ENCODE results near the gene ITGA3. TPM values are rescaled to one million over a fixed set of nuclear protein-coding genes. Genes with fewer than 3 reads are reported as not detected.
"Not testable (repeated sequence)": the region's sequence is repeated elsewhere in the genome, so short reads cannot be mapped to it uniquely, and the experiment has no call there.

The ITGA3 gene
- total RNA-seq, 1 experiment from 2014 or later, result 2.9 TPM

- Histone ChIP-seq H3K4me1 (peaks cover 44% of the 10 kb centered on the region), H3K4me3 (no peak overlapping the region)
- DNase-seq, result peak; percentile 20 to 24
These were observed 2.9 kb upstream of the ITGA3 start for GRCh38 chr17:50052822-50053653.

GRCh38 chr17:50053654-50053960, 2.3 kb upstream of the ITGA3 start:
- Histone ChIP-seq H3K4me1 (peaks cover 44% of the 10 kb centered on the region), H3K27me3 (no peaks in the 10 kb centered on the region), H3K9me3 (replicated peaks) (no peaks in the 10 kb centered on the region), H3K36me3 (no peaks in the 10 kb centered on the region), H3K27ac (0 out of 2 replicates have a peak overlapping the region, but pooled peaks have one; percentile 7), H3K4me3 (no peak overlapping the region)
- DNase-seq, result peak in 1 of 2 experiments; percentile 49

More at GRCh38 chr17:50052822-50053653, 2.9 kb upstream of the ITGA3 start:
- H3K27ac ChIP-seq, result 0 out of 2 replicates have a peak overlapping the region, but pooled peaks have one; percentile 7
- no peaks in the 10 kb centered on the region for H3K27me3 ChIP-seq
- H3K9me3 ChIP-seq (replicated peaks), result no peaks in the 10 kb centered on the region
- no peaks in the 10 kb centered on the region for H3K36me3 ChIP-seq

DNA sequence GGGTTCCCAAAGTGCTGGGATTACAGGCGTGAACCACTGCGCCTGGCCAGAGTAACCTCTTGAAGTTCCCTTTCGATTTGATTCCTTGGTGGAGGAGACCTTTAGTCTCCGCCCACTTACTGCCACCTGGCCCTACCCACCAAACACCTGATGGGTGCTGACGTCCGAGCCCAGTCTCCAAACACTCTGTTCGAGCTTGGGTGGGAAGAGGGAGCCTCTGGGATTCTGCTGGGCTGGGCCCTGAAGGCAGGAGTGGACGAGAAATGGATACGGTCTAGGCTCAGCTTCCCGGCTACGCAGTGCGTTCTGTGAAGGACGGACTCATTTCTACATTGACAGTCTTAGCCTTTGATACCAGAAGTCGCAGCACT, 870 bp upstream of the ITGA3 start:
- DNase-seq, result no peak
- Histone ChIP-seq H3K27ac (no peak overlapping the region), H3K4me1 (peaks cover 49% of the 10 kb centered on the region)

DNA sequence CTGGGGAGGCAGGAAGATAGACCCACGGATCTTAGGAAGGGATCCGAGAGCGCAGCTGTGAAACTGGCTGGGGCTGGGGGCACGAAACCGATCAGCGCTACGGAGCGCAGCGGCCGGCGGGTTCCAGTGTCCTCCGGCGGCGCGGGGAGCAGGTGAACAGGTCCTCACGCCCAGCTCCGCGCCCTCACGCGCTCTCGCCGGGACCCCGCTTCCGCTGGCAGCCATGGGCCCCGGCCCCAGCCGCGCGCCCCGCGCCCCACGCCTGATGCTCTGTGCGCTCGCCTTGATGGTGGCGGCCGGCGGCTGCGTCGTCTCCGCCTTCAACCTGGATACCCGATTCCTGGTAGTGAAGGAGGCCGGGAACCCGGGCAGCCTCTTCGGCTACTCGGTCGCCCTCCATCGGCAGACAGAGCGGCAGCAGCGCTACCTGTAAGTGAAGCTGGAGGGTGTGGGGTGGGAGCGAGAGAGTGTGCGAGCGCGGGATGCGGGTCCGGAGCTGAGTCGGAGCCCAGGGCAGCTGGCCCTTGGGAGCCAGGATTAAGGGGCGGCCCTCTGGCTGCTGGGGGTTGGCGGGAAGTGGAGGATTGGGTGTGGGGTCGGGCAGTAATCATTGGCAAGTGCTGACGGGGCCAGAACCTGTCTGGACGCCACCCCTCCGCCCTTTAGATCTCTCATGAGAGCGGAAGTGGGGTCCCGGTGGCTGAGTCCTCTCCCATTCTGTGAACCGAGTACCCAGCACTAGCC, 479 bp downstream of the ITGA3 start:
- Histone ChIP-seq H3K27me3 (no peaks in the 10 kb centered on the region), H3K4me1 (peaks cover 44% of the 10 kb centered on the region), H3K36me3 (no peaks in the 10 kb centered on the region), H3K9me3 (replicated peaks) (no peaks in the 10 kb centered on the region), H3K27ac (no peak overlapping the region), H3K4me3 (peak overlapping the region; percentile 59)
- DNase-seq, result peak; percentile 37 to 47

More for the DNA sequence above, 870 bp upstream of the ITGA3 start:
- Histone ChIP-seq H3K4me3 (peak overlapping the region; percentile 59), H3K36me3 (no peaks in the 10 kb centered on the region), H3K9me3 (replicated peaks) (no peaks in the 10 kb centered on the region), H3K27me3 (no peaks in the 10 kb centered on the region)

DNA sequence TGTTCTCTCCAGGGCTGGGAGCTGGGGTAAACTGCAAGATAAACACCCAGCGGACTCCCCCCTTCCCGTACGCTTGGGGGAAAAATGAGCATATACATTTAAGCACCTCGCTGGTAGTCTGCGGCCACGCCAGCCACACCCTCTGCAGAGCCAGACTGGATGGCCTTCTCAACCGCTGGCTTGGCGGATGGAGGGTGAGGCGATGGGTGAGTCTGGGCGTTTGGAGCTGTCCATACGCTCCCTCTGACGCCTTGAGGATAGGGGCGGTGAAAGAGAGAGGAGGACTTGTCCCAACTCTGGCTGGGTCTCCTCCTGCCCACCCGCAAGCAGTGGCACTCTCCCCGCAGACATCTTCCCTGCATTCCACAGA, 1.0 kb downstream of the ITGA3 start:
- peaks cover 39% of the 10 kb centered on the region for H3K4me1 ChIP-seq
- DNase-seq, result no peak
- H3K27me3 ChIP-seq, result no peaks in the 10 kb centered on the region
- peak overlapping the region; percentile 59; the same call in 1 of the 2 replicates for H3K4me3 ChIP-seq
- H3K36me3 ChIP-seq, result no peaks in the 10 kb centered on the region
- no peak overlapping the region for H3K27ac ChIP-seq
- no peaks in the 10 kb centered on the region for H3K9me3 ChIP-seq (replicated peaks)

- no peaks in the 10 kb centered on the region for H3K36me3 ChIP-seq
- H3K4me1 ChIP-seq, result peaks cover 33% of the 10 kb centered on the region
- no peaks in the 10 kb centered on the region for H3K9me3 ChIP-seq (replicated peaks)
- DNase-seq, result no peak
- no peak overlapping the region for H3K27ac ChIP-seq
- no peaks in the 10 kb centered on the region for H3K27me3 ChIP-seq
- no peak overlapping the region for H3K4me3 ChIP-seq
These were observed 1.6 kb downstream of the ITGA3 start for GRCh38 chr17:50057521-50057991.

GRCh38 chr17:50058296-50058953, 2.5 kb downstream of the ITGA3 start:
- no peaks in the 10 kb centered on the region for H3K9me3 ChIP-seq (replicated peaks)
- H3K36me3 ChIP-seq, result no peaks in the 10 kb centered on the region
- no peaks in the 10 kb centered on the region for H3K27me3 ChIP-seq
- no peak overlapping the region for H3K4me3 ChIP-seq
- no peak for DNase-seq
- H3K4me1 ChIP-seq, result peaks cover 24% of the 10 kb centered on the region
- no peak overlapping the region for H3K27ac ChIP-seq

- DNase-seq, result no peak
- H3K4me3 ChIP-seq, result no peak overlapping the region
These were observed 3.3 kb downstream of the ITGA3 start for GRCh38 chr17:50059256-50059655.

DNA sequence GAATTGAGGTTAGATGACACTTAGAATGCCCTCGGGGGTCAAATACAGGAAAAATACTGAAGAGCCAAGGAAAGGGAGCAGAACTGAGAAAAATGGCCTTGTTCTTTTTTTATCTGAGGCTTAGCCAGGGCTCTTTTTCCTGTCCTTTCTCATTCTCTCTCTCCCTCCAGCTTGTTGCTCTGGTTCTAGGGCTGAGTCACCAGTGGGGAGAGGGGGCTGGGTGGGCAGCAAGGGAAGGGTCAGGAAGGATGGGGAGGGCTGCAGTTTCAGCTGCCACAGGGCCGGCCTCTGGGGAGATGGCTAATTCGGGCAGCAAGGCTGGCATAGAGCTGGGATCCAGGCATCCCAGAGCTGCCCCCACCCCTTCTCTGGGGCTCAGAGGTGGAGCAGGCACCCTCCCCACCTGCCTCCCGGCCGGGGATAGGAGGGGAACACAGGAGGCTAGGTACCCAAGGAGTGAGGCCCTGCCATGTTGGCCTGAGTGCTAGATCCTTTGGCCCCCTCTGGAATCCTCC, 3.9 kb downstream of the ITGA3 start:
- peaks cover 19% of the 10 kb centered on the region for H3K4me1 ChIP-seq
- H3K9me3 ChIP-seq (replicated peaks), result no peaks in the 10 kb centered on the region
- no peaks in the 10 kb centered on the region for H3K27me3 ChIP-seq
- H3K36me3 ChIP-seq, result no peaks in the 10 kb centered on the region
- DNase-seq, result peak; percentile 25 to 30
- no peak overlapping the region for H3K4me3 ChIP-seq
- H3K27ac ChIP-seq, result no peak overlapping the region

More at GRCh38 chr17:50059256-50059655, 3.3 kb downstream of the ITGA3 start:
- Histone ChIP-seq H3K9me3 (replicated peaks) (no peaks in the 10 kb centered on the region), H3K27me3 (no peaks in the 10 kb centered on the region), H3K36me3 (no peaks in the 10 kb centered on the region), H3K4me1 (peaks cover 16% of the 10 kb centered on the region), H3K27ac (no peak overlapping the region)

DNA sequence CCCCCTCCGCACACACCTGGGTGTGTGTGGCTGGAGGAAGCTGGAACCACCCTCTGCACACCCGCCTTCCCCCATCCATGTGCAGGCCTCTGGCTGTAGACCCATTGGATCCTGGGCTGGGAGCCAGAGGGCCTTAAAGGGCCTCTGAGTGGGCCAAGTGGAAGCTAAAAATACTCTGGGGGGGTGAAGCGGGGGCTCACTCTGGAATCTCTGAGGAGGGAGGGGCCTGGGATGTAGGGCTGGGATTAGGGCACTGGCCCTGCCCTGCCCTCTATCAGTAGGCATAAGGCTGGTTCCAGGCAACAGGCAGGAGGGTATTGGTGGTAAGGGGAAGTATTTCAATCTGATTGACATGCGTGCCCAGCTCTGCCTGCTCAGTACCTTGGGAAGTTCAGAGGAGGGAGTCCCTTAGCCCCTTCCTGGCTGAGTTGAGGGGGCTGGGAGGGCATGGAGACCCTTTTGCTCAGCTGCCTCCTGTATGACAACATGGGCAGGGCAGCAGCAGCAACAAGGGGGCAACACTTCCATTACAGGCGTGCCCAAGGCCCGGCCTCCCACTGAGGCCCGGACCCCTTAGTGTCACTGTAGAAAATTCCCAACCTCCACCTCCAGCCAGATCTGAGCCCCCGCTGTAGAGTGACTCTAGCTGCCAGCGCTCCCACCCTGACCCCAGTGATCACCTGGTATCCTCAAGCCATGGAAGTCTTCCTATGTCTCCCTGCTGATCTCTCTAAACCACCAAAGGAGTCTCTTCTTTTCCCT, 5.2 kb downstream of the ITGA3 start:
- H3K27ac ChIP-seq, result no peak overlapping the region
- H3K4me3 ChIP-seq, result no peak overlapping the region
- H3K4me1 ChIP-seq, result peaks cover 22% of the 10 kb centered on the region
- no peak for DNase-seq
- H3K36me3 ChIP-seq, result no peaks in the 10 kb centered on the region; the same call in 1 of the 2 replicates
- no peaks in the 10 kb centered on the region for H3K9me3 ChIP-seq (replicated peaks)
- H3K27me3 ChIP-seq, result no peaks in the 10 kb centered on the region

- H3K4me1 ChIP-seq, result peaks cover 22% of the 10 kb centered on the region
- DNase-seq; H3K36me3 ChIP-seq; H3K9me3 ChIP-seq (replicated peaks); H3K4me3 ChIP-seq; H3K27ac ChIP-seq; H3K27me3 ChIP-seq: not testable (repeated sequence)
These were observed 5.8 kb downstream of the ITGA3 start for GRCh38 chr17:50061713-50062045.

DNA sequence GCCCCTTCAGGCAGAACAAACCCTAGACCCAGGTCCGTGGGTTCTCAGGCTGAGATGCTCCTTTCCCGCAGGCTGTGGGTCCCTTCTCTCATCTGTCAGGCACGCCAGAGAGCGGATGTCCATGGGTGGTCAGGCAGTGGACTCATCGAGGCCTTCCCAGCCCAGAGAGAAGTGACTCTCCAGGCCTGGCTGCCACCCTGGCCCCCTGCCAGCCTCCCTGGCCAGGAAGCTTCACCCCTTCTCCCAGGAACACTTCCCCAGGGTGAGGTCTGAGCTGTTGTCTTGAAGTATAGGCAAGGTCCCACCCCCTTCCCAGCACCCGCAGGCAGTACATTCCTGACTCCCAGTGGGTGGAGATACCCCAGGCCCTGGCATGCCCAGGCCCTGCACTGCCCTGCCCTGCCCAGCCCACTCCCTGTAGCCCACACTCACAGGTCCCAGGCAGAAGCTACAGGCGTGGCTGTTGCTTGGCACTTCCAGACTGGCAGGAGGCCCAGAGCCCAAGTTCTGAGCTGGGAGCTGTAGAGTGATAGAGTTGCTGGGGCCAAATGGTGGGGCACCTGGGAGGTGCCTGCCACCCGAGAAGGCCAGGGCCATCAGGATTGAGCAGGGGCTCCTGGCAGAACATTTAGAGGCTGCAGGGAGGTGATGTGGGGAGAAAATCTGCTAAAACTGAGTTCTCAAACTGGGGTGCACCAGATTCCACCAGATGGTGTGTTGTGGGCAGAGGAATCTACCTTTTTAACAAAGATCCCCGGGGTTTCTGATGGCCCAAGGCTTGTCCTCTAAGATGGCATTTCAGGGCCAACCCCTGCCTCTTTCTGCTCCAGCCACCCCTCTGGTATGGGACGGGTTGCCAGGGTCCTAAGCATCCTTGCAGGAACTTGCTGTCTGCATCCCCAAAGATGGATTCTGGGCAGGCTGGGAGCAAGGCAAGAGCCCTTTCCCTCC, 6.7 kb downstream of the ITGA3 start:
- Histone ChIP-seq H3K4me1 (peaks cover 22% of the 10 kb centered on the region), H3K36me3 (no peaks in the 10 kb centered on the region; the same call in 1 of the 2 replicates), H3K27me3 (no peaks in the 10 kb centered on the region), H3K4me3 (no peak overlapping the region), H3K9me3 (replicated peaks) (no peaks in the 10 kb centered on the region), H3K27ac (no peak overlapping the region)
- peak; percentile 23 to 24 for DNase-seq

DNA sequence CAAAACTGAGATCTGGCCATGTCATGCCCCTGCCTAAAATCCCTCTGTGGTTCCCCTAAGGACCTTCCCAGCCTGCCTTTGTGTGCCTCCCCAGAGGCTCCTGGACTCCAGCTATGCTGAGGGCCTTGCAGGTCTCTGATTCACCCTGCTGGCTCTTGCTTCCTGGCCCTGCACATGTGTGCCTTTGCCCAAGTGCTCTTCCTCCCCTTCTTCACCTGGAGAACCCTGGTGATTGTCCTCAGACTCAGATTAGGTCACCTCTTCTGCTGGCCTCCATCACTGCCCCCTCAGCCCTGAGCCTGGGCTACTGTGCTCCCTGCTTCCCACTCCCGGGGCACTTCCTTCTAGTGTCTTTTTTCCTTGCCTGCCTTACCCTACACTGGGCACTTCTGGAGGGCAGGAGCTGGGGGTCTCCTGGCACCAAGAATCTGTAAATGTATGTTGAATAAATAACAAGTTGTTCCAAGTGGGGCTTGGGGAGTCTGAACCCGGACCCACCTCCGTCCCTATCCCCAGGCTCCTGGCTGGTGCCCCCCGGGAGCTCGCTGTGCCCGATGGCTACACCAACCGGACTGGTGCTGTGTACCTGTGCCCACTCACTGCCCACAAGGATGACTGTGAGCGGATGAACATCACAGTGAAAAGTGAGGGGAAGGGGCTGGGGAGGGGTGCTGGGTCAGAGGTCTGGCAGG, 7.8 kb downstream of the ITGA3 start:
- Histone ChIP-seq H3K36me3 (no peaks in the 10 kb centered on the region; the same call in 1 of the 2 replicates), H3K27ac (no peak overlapping the region), H3K4me3 (no peak overlapping the region), H3K9me3 (replicated peaks) (no peaks in the 10 kb centered on the region), H3K27me3 (no peaks in the 10 kb centered on the region), H3K4me1 (peaks cover 22% of the 10 kb centered on the region)
- no peak for DNase-seq
